ENCODE measurements around the gene PEPD.

The PEPD gene

GRCh38 chr19:33436360-33437345 lies 84.9 kb downstream of the PEPD start:
- no peak for DNase-seq

GRCh38 chr19:33435706-33436359 lies 85.8 kb downstream of the PEPD start:
- no peak for DNase-seq

DNA sequence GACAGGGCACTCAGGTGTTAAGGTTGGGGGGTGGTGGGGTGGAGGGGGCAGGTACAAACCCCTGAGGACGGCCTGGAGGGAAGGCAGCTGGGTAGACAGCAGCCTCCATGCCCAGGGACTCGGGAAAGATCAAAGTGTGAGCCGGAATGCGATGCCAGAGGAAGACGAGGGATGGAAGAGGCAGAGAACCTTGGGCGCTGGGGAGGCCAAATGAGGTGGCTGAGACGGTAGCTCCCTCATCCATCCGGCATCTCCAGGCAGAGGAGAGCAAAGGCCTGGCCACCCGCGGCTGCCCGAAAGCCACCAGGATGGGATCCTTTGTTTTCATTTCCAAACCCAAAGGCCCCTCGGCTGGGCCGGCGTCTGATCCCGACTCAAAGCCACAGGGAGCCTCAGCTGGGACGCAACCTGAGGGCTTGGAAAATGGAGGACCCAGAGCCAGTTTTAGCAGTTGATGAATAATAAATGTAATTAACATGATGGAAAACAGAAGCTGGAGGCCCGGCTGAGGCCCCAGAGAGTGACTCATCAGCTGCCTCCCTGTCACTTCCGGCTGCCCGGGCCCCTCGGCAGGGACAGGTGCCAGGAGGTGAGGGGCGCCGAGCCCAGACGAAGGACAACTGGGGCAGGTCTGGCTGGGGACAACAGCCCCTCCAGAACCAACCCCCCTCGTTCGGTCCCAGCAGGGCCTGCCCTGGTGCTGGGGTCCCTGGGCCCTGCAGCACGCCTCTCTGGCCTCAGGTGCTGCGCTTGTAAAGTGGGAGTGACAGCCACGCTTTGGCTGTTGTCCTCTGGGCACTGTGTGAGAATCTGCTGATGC lies 86.5 kb downstream of the PEPD start:
- DNase-seq: no peak

DNA sequence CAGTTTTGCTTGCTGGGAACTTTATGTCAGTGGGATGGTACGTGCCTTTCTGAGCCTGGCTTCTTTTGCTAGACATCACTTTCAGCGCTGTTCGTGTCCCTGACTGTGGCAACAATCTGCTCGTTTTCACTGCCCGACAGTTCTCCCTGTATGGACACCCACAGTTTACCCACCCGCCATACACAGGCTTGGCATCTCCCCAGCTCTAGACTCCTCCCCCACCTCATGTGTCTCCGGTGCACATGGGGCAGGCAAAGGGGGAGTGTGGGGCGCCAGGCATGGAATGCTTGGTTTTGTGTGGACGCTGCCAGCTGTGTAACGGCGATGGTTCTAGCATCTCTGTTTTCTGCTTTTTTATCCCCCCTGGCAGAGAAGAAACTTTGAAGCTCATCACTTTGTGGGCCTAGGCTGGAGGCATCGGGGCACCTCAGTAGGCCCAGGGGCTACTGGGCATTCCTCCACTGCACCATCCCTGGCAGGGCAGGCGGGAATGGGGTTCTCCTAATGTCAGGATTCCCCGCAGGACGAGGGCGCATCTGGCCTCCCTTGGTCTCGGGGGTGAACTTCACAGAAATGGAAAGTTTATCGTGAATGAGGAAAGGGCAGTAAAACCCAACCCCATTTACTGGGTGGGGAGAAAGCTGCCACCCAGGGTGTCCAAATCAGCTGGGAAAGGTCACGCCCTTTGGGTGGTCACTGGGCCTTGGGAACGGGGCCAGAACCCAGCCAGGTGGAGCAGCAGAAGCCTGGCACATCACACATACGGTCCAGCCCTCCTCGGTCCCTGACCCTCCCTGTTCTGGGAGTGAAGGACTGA lies 87.3 kb downstream of the PEPD start:
- DNase-seq: no peak

GRCh38 chr19:33432446-33433170 lies 89.0 kb downstream of the PEPD start:
- peak; percentile 6 to 34 for DNase-seq

- no peak for DNase-seq
These were observed 89.6 kb downstream of the PEPD start for GRCh38 chr19:33432015-33432414.

DNA sequence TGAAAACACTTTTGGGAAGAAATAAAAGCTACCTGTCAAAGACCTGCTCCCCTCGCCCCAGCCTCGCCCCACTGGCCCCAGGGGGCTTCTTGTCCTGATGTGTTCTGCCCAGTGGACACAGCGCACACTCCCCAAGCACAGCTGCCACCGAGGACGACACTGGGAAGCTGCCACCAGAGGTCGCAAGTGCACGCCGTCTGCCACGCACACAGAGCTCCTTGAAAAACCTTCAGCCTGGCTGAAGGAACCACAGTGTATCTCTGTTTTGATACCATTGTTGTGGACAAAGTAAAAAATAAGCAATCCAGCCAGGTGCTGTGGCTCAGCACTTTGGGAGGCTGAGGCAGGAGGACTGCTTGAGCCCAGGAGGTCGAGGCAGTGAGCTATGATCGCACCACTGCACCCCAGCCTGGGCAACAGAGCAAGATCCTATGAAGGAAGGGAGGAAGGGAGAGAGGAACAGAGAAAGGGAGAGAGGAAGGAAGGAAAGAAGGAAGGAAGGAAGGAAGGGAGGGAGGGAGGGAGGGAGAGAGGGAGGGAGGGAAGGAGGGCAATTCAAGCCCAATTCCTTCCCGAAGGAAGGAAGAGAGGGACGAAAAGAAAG lies 90.8 kb downstream of the PEPD start:
- DNase-seq: peak; percentile 54 to 79

GRCh38 chr19:33429891-33430673 lies 91.5 kb downstream of the PEPD start:
- no peak for DNase-seq

DNA sequence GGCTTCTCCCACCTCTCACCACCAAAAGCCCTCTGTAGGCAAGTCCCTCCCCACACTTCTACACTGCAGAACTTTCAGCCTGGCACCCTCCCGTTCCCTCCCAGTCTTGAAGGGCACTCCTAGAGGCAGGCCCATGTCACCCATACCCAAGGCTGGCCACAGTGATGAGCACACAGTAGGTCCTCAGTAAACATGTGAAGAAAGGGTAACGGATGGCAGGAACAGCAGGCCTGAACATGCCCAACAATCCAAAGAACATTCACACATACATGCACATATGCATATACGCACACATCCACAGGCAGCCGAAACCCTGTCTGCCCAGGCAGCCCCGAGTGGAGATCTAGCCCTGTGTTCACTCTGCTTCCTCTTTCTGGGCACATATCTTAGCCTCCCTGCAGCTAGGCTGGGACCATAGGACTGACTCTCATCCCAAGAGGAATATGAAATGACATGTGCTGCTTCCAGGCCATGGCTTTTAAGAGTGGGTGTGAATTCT lies 92.9 kb downstream of the PEPD start:
- no peak for DNase-seq

- no peak for DNase-seq
These were observed 93.6 kb downstream of the PEPD start for GRCh38 chr19:33427801-33428626.

DNA sequence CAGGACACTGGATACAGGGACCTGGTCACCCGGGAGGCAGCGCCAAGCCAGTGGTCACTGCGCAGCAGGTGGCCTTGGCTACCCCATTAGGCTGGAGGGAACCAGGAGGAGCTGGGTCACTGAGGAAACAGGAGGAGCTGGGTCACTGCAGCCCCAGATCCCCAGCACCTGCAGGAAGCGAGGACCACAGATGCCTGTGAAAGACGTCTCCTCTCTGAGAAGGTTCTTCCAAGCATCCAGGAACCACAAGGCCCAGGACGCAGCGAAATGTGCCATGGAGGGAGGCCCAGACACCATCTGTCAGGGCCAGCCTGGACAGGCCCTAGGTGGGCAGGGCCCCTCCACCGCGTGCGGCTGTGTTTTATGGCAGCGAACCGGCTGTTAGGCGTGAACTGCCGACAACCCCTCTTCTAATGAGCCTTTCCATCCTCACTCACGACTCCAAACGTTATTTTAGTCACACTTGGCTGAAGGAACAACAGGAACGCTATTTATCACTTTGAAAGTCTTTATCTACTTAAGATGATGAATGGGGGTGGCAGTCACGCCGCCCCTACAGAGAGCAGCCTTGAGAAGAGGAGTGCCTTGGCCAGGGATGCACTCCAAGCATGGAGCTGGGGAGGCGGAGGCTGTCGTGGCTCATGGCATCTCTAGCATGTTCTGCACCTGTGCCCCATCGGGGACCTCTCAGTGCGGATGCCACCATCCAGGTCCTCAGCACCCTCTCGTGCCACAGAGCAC lies 94.8 kb downstream of the PEPD start:
- peak; percentile 88 to 89 for DNase-seq

- no peak for DNase-seq
These were observed 97.4 kb downstream of the PEPD start for GRCh38 chr19:33424181-33424580.

- no peak for DNase-seq
These were observed 99.0 kb downstream of the PEPD start for GRCh38 chr19:33422369-33423180.

GRCh38 chr19:33421368-33421767 lies 100.2 kb downstream of the PEPD start:
- DNase-seq: no peak

GRCh38 chr19:33420821-33421220 lies 100.8 kb downstream of the PEPD start:
- no peak for DNase-seq

GRCh38 chr19:33419788-33420130 lies 101.8 kb downstream of the PEPD start:
- DNase-seq: no peak

Data from NCI-H187 (cell line).